ENCODE results near the gene GAL.

GRCh38 chr11:68673991-68674390 lies 10.4 kb upstream of the GAL start:
- TF ChIP-seq CTCF (IDR thresholded peaks at IDR 0.05; ENCODE audit: insufficient read depth, low read length) = no peak
- TF ChIP-seq REST (IDR thresholded peaks at IDR 0.05; ENCODE audit: insufficient replicate concordance, low read depth) = no peak
- no peak for TF ChIP-seq POLR2AphosphoS5 (IDR thresholded peaks at IDR 0.05; ENCODE audit: low read depth)

Data from HL-60 (cell line).